ENCODE data around the gene SLCO4C1.

SLCO4C1 gene

GRCh38 chr5:102223542-102224477 lies 72.3 kb downstream of the SLCO4C1 start:
- H3K4me3 ChIP-seq (ENCODE audit: severe bottlenecking), result no peak overlapping the region
- peak; percentile 88 for TF ChIP-seq CTCF (IDR thresholded peaks at IDR 0.05; ENCODE audit: poor library complexity, severe bottlenecking)
- H3K27me3 ChIP-seq (ENCODE audit: insufficient read depth, poor library complexity, severe bottlenecking), result peaks cover 5% of the 10 kb centered on the region
- H3K27ac ChIP-seq (ENCODE audit: poor library complexity, severe bottlenecking), result no peak overlapping the region
- no peaks in the 10 kb centered on the region for H3K4me1 ChIP-seq (ENCODE audit: insufficient read depth, poor library complexity, severe bottlenecking)
- ATAC-seq (ENCODE audit: low read depth) (no peak), DNase-seq (ENCODE audit: low spot score) (no peak)
- H3K36me3 ChIP-seq (ENCODE audit: low read depth), result no peaks in the 10 kb centered on the region
- no peaks in the 10 kb centered on the region for H3K9me3 ChIP-seq (ENCODE audit: severe bottlenecking)

GRCh38 chr5:102222772-102223171 lies 73.3 kb downstream of the SLCO4C1 start:
- Histone ChIP-seq H3K4me3 (ENCODE audit: severe bottlenecking) (no peak overlapping the region), H3K27ac (ENCODE audit: poor library complexity, severe bottlenecking) (no peak overlapping the region), H3K27me3 (ENCODE audit: insufficient read depth, poor library complexity, severe bottlenecking) (no peaks in the 10 kb centered on the region), H3K9me3 (ENCODE audit: severe bottlenecking) (no peaks in the 10 kb centered on the region), H3K4me1 (ENCODE audit: insufficient read depth, poor library complexity, severe bottlenecking) (no peaks in the 10 kb centered on the region), H3K36me3 (ENCODE audit: low read depth) (no peaks in the 10 kb centered on the region)
- ATAC-seq (ENCODE audit: low read depth) (no peak), DNase-seq (ENCODE audit: low spot score) (no peak)
- TF ChIP-seq CTCF (IDR thresholded peaks at IDR 0.05; ENCODE audit: poor library complexity, severe bottlenecking), result no peak

GRCh38 chr5:102221949-102222348 lies 74.1 kb downstream of the SLCO4C1 start:
- H3K4me1 ChIP-seq (ENCODE audit: insufficient read depth, poor library complexity, severe bottlenecking), result no peaks in the 10 kb centered on the region
- DNase-seq (ENCODE audit: low spot score) (no peak), ATAC-seq (ENCODE audit: low read depth) (no peak)
- H3K36me3 ChIP-seq (ENCODE audit: low read depth), result no peaks in the 10 kb centered on the region
- H3K27ac ChIP-seq (ENCODE audit: poor library complexity, severe bottlenecking), result no peak overlapping the region
- TF ChIP-seq CTCF (IDR thresholded peaks at IDR 0.05; ENCODE audit: poor library complexity, severe bottlenecking), result no peak
- H3K9me3 ChIP-seq (ENCODE audit: severe bottlenecking), result no peaks in the 10 kb centered on the region
- no peak overlapping the region for H3K4me3 ChIP-seq (ENCODE audit: severe bottlenecking)
- H3K27me3 ChIP-seq (ENCODE audit: insufficient read depth, poor library complexity, severe bottlenecking), result no peaks in the 10 kb centered on the region

- H3K4me1 ChIP-seq (ENCODE audit: insufficient read depth, poor library complexity, severe bottlenecking), result no peaks in the 10 kb centered on the region
- TF ChIP-seq CTCF (IDR thresholded peaks at IDR 0.05; ENCODE audit: poor library complexity, severe bottlenecking), result no peak
- H3K27ac ChIP-seq (ENCODE audit: poor library complexity, severe bottlenecking), result no peak overlapping the region
- DNase-seq (ENCODE audit: low spot score) (no peak), ATAC-seq (ENCODE audit: low read depth) (no peak)
- peaks cover 5% of the 10 kb centered on the region for H3K27me3 ChIP-seq (ENCODE audit: insufficient read depth, poor library complexity, severe bottlenecking)
- H3K9me3 ChIP-seq (ENCODE audit: severe bottlenecking), result no peaks in the 10 kb centered on the region
- H3K36me3 ChIP-seq (ENCODE audit: low read depth), result no peaks in the 10 kb centered on the region
- no peak overlapping the region for H3K4me3 ChIP-seq (ENCODE audit: severe bottlenecking)
Observed at GRCh38 chr5:102218159-102218558, 77.9 kb downstream of the SLCO4C1 start.

GRCh38 chr5:102216678-102217077 lies 79.4 kb downstream of the SLCO4C1 start:
- Histone ChIP-seq H3K36me3 (ENCODE audit: low read depth) (no peaks in the 10 kb centered on the region), H3K27me3 (ENCODE audit: insufficient read depth, poor library complexity, severe bottlenecking) (peaks cover 5% of the 10 kb centered on the region), H3K9me3 (ENCODE audit: severe bottlenecking) (no peaks in the 10 kb centered on the region), H3K27ac (ENCODE audit: poor library complexity, severe bottlenecking) (no peak overlapping the region), H3K4me1 (ENCODE audit: insufficient read depth, poor library complexity, severe bottlenecking) (no peaks in the 10 kb centered on the region), H3K4me3 (ENCODE audit: severe bottlenecking) (no peak overlapping the region)
- TF ChIP-seq CTCF (IDR thresholded peaks at IDR 0.05; ENCODE audit: poor library complexity, severe bottlenecking), result no peak
- ATAC-seq (ENCODE audit: low read depth), result no peak
- no peak for DNase-seq (ENCODE audit: low spot score)

Data from RWPE2 (cell line).